Dermis microvascular lymphatic vessel endothelial cell (primary cell): ENCODE measurements around the gene PWWP3B. TPM values are rescaled to one million over a fixed set of nuclear protein-coding genes. Genes with fewer than 3 reads are reported as not detected.
"Not testable (repeated sequence)": the region's sequence is repeated elsewhere in the genome, so short reads cannot be mapped to it uniquely, and the experiment has no call there.

Source experiments
- DNase-seq, 2 donors: peaks; one replicate each; pipeline versions ENCODE4 v3.0.0 to v3.0.0-alpha.2; 2010; ENCODE audit warnings: low read depth in 2 of 2
- total RNA-seq: library from RNA; depleted of rRNA; stranded (reverse); fragments of >200 nt; gene quantifications from 2 replicates; pipeline ENCODE4 v1.2.1, GENCODE V29; 2014

PWWP3B gene
- not detected in 2 replicates for total RNA-seq

- no peak for DNase-seq
Measured at GRCh38 chrX:106168107-106168506, at the start of gene PWWP3B. Gene PWWP3B (plus strand): TSS chrX:106168305. CDS start chrX:106205433, 37,128 bp downstream.

- DNase-seq = no peak
Measured at GRCh38 chrX:106139048-106139447, 29.1 kb upstream of the PWWP3B start.

GRCh38 chrX:106144755-106145639 lies 23.1 kb upstream of the PWWP3B start:
- DNase-seq = no peak

GRCh38 chrX:106150701-106151100 lies 17.4 kb upstream of the PWWP3B start:
- no peak for DNase-seq

GRCh38 chrX:106159861-106160282 lies 8.2 kb upstream of the PWWP3B start:
- no peak for DNase-seq

- no peak for DNase-seq
Measured at GRCh38 chrX:106170318-106170717, 2.2 kb downstream of the PWWP3B start.

- no peak for DNase-seq
Measured at GRCh38 chrX:106171293-106171820, 3.3 kb downstream of the PWWP3B start.

GRCh38 chrX:106177106-106177981 lies 9.2 kb downstream of the PWWP3B start:
- no peak for DNase-seq

GRCh38 chrX:106177982-106178321 lies 9.8 kb downstream of the PWWP3B start:
- DNase-seq = no peak

- DNase-seq = no peak
Measured at GRCh38 chrX:106178826-106179225, 10.7 kb downstream of the PWWP3B start.

GRCh38 chrX:106183685-106184084 lies 15.6 kb downstream of the PWWP3B start:
- not testable (repeated sequence) for DNase-seq

- no peak for DNase-seq
Measured at GRCh38 chrX:106201502-106202178, 33.5 kb downstream of the PWWP3B start.

- no peak for DNase-seq
Measured at GRCh38 chrX:106203315-106203714, 35.2 kb downstream of the PWWP3B start.

GRCh38 chrX:106208154-106208553 lies 40.0 kb downstream of the PWWP3B start:
- no peak for DNase-seq

Other genes with a start within 250 kb of the PWWP3B start
- not detected in 2 replicates for gene SERPINA7, start 129.6 kb upstream of the PWWP3B start, total RNA-seq